SH-SY5Y (cell line): Measurements from ENCODE around the gene CLIP2.

Source experiments
- GATA2 ChIP-seq: IDR thresholded peaks from 2 replicates; pipeline ENCODE4 v1.6.1; 2011; ENCODE audit warnings: mild to moderate bottlenecking, low read depth, low read length
- GATA3 ChIP-seq: IDR thresholded peaks from 2 replicates; pipeline ENCODE4 v1.6.1; 2011; ENCODE audit warnings: low read depth, mild to moderate bottlenecking, low read length, moderate library complexity

GRCh38 chr7:74254129-74254857 lies 34.9 kb upstream of the CLIP2 start, which contains the start of gene RFC2:
- TF ChIP-seq GATA2 = no peak
- no peak for TF ChIP-seq GATA3
